SK-N-SH treated with all-trans-retinoic acid at 6 μM for 48 hours (cell line): Measurements from ENCODE around the gene DRD4.

ENCODE experiments used
- ARNTL ChIP-seq: fragments of 450-650 bp; formaldehyde crosslinking; IDR thresholded peaks from 2 replicates; pipeline ENCODE4 v1.5.0; 2020; ENCODE audit warnings: low read depth, mild to moderate bottlenecking, moderate library complexity, borderline replicate concordance
- BACH2 ChIP-seq: fragments of 250-450 bp; sonication (Bioruptor Pico); IDR thresholded peaks from 2 replicates; pipeline ENCODE4 v1.9.0; 2021; ENCODE audit warnings: mild to moderate bottlenecking, borderline replicate concordance
- GLIS3 ChIP-seq: fragments of 250-450 bp; sonication (Bioruptor Pico); IDR thresholded peaks from 2 replicates; pipeline ENCODE4 v1.5.0; 2020; ENCODE audit warnings: mild to moderate bottlenecking, moderate library complexity
- PPARA ChIP-seq: fragments of 250-450 bp; sonication (Bioruptor Pico); IDR thresholded peaks from 2 replicates; pipeline ENCODE4 v1.5.0; 2020; ENCODE audit warnings: mild to moderate bottlenecking, borderline replicate concordance
- TSHZ2 ChIP-seq: fragments of 250-450 bp; sonication (Bioruptor Pico); IDR thresholded peaks from 2 replicates; pipeline ENCODE4 v1.5.0; 2020; ENCODE audit warnings: mild to moderate bottlenecking, moderate library complexity
- ZC3H10 ChIP-seq: fragments of 250-450 bp; sonication (Bioruptor Pico); IDR thresholded peaks from 2 replicates; pipeline ENCODE4 v1.5.1; 2021; ENCODE audit warnings: mild to moderate bottlenecking, moderate library complexity
- ZNF8 ChIP-seq: fragments of 450-650 bp; formaldehyde crosslinking; IDR thresholded peaks from 2 replicates; pipeline ENCODE4 v1.5.0; 2020; ENCODE audit warnings: mild to moderate bottlenecking, moderate library complexity

- TF ChIP-seq GLIS3 (CRISPR knock-in tag): no peak
- TF ChIP-seq BACH2 (CRISPR knock-in tag): no peak
- no peak for TF ChIP-seq PPARA
- no peak for TF ChIP-seq TSHZ2 (CRISPR knock-in tag)
- TF ChIP-seq ARNTL (CRISPR knock-in tag): no peak
- no peak for TF ChIP-seq ZNF8 (CRISPR knock-in tag)
- TF ChIP-seq ZC3H10 (CRISPR knock-in tag): no peak
Measured at GRCh38 chr11:610146-610801, 26.8 kb upstream of the DRD4 start.
